Measurements from ENCODE around the gene OSBPL6. TPM values are rescaled to one million over a fixed set of nuclear protein-coding genes. Genes with fewer than 3 reads are reported as not detected.
A peak's percentile ranks its signal among the peaks of the same experiment; 100 is the strongest.

Gene OSBPL6
- total RNA-seq, 6 donors from 2014 or later: 2.0 to 35.4 (median 5.1) TPM

DNA sequence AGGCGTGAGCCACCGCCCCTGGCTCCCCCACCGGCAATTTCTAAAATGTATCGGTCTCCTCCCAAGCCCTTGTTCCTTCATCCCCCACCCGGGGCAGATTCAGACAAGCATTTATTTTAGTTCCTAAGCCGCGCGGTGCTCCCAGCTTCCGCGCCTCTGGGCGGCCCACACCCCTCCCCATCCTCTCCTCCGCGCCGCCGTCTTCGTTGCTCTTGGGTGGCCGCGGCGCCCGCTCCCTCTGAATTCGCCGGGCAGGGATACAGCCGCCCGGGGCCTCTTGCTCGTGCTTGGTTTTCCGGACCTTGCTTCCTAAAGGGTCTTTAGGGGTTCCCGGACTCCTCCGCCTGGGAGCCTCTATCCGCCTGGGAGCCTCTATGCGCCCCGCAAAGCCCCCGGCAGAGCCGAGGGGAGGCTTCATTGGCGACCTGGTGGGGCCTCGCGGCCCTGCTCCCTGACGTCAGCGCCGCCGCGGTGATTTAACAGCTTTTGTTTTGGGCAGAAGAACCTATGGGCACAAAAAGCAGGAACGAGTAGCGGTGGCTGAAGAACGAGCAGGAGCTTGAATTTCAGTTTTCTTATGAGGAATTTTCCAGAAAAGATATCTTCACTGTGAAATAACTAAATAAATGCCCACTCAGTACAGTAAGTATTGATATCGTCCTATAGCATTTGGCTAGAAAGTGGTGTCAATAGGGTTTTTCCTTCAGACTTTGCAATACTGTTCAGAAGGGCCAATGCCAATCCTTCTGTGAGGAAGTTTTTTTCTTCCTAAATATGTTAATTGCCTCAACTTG is 219.4 kb downstream of the OSBPL6 start:
- no peaks in the 10 kb centered on the region for H3K27me3 ChIP-seq
- H3K27ac ChIP-seq: peak overlapping the region; percentile 89 to 94 (median 92)
- DNase-seq (peak; percentile 85 to 93), ATAC-seq (ENCODE audit: low FRiP score in 2 of 2) (peak; percentile 92 to 95)
- no peaks in the 10 kb centered on the region for H3K36me3 ChIP-seq
- no peaks in the 10 kb centered on the region for H3K9me3 ChIP-seq
- H3K4me1 ChIP-seq: peaks cover 8 to 12% (median 12%) of the 10 kb centered on the region in 4 donors
- TF ChIP-seq POLR2AphosphoS5 (IDR thresholded peaks at IDR 0.05) (peak in 1 of 2 donors; percentile 40), POLR2A (IDR thresholded peaks at IDR 0.05) (peak in 1 of 4 donors; percentile 67), EP300 (IDR thresholded peaks at IDR 0.05) (no peak)
- TF ChIP-seq, protein P1, sequence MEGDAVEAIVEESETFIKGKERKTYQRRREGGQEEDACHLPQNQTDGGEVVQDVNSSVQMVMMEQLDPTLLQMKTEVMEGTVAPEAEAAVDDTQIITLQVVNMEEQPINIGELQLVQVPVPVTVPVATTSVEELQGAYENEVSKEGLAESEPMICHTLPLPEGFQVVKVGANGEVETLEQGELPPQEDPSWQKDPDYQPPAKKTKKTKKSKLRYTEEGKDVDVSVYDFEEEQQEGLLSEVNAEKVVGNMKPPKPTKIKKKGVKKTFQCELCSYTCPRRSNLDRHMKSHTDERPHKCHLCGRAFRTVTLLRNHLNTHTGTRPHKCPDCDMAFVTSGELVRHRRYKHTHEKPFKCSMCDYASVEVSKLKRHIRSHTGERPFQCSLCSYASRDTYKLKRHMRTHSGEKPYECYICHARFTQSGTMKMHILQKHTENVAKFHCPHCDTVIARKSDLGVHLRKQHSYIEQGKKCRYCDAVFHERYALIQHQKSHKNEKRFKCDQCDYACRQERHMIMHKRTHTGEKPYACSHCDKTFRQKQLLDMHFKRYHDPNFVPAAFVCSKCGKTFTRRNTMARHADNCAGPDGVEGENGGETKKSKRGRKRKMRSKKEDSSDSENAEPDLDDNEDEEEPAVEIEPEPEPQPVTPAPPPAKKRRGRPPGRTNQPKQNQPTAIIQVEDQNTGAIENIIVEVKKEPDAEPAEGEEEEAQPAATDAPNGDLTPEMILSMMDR (IDR thresholded peaks at IDR 0.05): peak in 4 of 6 experiments; percentile 9 to 39 (median 23)
- peak overlapping the region; percentile 30 to 65 (median 62) for H3K4me3 ChIP-seq
- WGBS, 2 donors: 1% methylated on average over 25 to 45 of the region's 45 CpGs

DNA sequence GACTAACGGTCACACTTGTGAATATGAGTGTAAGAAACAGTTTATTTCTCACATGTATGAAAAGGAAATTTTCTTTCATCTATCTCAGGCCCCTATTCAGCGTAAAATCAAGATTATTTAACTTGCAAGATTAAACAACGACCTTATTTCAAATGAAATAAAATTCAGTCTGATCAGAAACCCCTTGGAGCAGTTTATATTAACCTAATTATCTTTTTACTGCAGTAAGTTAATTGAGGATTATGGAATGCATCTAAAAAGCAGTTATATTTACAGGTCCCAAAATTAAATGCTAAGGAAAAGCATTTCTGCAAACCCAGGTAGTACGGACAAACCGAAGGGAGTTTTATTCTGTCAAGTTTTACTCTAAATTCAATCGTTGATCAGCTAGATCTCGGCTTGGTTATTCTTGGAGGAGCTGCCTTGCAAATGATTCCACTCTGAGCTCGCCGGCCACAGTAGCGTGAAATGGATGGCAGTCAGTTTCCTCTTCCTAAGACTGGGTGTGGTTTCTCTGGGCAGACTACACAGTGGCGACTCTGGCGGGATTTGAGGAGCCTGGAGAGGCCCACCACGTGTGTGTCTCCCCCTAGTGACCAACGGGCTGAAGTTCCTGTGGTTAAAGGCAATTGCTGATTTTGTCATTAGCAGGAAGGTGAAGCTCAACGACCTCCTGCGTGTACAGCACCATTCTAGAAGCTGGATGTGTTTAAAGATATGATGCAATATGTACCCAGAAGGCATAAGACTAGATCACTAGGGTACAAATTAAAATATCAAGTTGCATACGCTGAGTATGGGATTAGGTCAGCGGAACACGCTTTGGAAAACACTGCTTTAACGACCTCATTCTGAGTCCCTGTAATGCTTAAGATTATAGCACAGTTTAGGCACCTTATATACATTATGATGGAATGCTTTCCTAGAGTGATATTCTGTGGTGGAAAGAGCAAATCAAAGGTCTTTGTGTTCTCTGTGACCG is 220.2 kb downstream of the OSBPL6 start:
- ATAC-seq (ENCODE audit: low FRiP score in 2 of 2): peak; percentile 97 to 98
- Histone ChIP-seq H3K9me3 (no peaks in the 10 kb centered on the region), H3K27me3 (no peaks in the 10 kb centered on the region), H3K4me1 (peaks cover 8 to 12% (median 12%) of the 10 kb centered on the region in 4 donors), H3K4me3 (peak overlapping the region; percentile 30 to 65 (median 62)), H3K36me3 (no peaks in the 10 kb centered on the region), H3K27ac (peak overlapping the region; percentile 89 to 94 (median 92))
- DNase-seq: peak in 1 of 2 donors; percentile 96
- WGBS, 2 donors: 14% methylated on average over 17 to 21 of the region's 21 CpGs
- TF ChIP-seq POLR2AphosphoS5 (IDR thresholded peaks at IDR 0.05) (peak; percentile 19 to 69), EP300 (IDR thresholded peaks at IDR 0.05) (no peak), POLR2A (IDR thresholded peaks at IDR 0.05) (peak in 2 of 4 donors; percentile 26 to 49)
- TF ChIP-seq, protein P1 (IDR thresholded peaks at IDR 0.05): peak; percentile 84 to 93 (median 87)

DNA sequence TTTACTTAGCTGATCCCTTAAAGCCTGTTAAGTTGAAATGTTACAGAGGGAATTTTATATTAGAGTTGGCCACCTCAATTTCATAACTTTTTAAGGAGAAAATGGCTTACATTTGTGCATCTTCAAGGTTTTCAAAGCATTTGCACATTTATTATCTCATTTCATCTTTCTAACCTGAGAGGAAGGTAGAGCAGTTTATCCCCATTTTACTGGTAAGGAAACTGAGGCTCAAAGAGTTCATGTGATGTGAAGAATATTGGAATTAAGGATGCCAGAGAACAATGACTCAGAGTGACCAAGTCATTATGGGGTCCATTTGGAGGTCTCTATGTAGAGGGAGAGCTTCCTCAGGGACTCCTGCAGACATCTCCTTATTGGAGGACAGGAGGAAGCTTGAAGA is 221.7 kb downstream of the OSBPL6 start:
- DNase-seq: no peak
- peaks cover 8 to 12% (median 12%) of the 10 kb centered on the region in 4 donors for H3K4me1 ChIP-seq
- no peak overlapping the region for H3K27ac ChIP-seq
- no peaks in the 10 kb centered on the region for H3K9me3 ChIP-seq
- no peak overlapping the region for H3K4me3 ChIP-seq
- H3K36me3 ChIP-seq: no peaks in the 10 kb centered on the region
- TF ChIP-seq, protein P1 (IDR thresholded peaks at IDR 0.05): no peak
- TF ChIP-seq POLR2A (IDR thresholded peaks at IDR 0.05) (no peak), POLR2AphosphoS5 (IDR thresholded peaks at IDR 0.05) (no peak), EP300 (IDR thresholded peaks at IDR 0.05) (no peak)
- no peak for ATAC-seq (ENCODE audit: low FRiP score in 2 of 2)
- H3K27me3 ChIP-seq: no peaks in the 10 kb centered on the region

DNA sequence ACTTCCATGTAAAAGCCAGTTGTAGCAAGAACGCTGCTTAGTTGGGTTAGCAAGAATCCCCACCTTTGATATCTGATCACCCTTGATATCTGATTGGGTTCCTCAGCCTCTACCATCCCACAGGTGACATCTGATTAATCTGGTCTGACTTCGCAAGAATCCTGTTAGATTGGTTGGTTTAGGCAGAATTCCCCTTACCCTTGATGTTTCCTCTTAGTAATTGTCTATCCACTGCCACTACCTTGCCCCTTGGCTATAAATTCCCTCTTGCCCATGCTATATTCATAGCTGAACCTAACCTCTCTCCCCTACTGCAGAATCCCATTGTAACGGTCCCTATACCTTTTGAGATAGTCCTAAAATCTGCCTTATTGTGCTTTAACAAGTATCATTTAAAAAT is 223.6 kb downstream of the OSBPL6 start:
- DNase-seq (no peak), ATAC-seq (ENCODE audit: low FRiP score in 2 of 2) (no peak)
- Histone ChIP-seq H3K9me3 (no peaks in the 10 kb centered on the region), H3K4me3 (no peak overlapping the region), H3K27ac (no peak overlapping the region), H3K36me3 (no peaks in the 10 kb centered on the region), H3K27me3 (no peaks in the 10 kb centered on the region), H3K4me1 (peaks cover 8 to 12% (median 11%) of the 10 kb centered on the region in 4 donors)
- TF ChIP-seq POLR2A (IDR thresholded peaks at IDR 0.05) (no peak), EP300 (IDR thresholded peaks at IDR 0.05) (no peak), POLR2AphosphoS5 (IDR thresholded peaks at IDR 0.05) (no peak)
- TF ChIP-seq, protein P1 (IDR thresholded peaks at IDR 0.05): no peak
- WGBS, 2 donors: 95 to 96% methylated on average over 3 of the region's 3 CpGs
